ENCODE results near the gene SLC12A5.

DNA sequence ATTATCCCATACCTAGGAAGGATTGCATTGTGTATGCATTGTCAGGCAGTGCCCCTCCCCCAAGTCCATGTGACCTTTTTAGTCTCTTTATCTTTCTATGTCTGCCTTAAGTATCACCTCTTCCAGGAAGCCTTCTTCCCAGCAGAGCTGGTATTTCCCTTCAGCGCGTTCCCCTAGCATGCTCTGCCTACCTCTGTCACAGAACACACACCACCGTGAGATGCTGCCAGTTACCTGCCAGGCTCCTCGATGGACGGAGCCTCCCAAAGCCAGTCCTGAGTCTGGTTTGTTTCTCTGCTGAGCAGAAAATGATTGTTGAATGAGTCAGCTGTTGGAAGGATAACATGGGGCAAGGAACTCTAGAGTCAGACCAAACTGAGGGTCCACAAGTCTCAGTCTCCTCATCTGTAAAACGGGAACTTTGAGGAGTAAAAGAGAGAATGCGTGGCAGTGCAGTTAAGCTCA, 45.7 kb upstream of the SLC12A5 start:
- TF ChIP-seq, protein P1, sequence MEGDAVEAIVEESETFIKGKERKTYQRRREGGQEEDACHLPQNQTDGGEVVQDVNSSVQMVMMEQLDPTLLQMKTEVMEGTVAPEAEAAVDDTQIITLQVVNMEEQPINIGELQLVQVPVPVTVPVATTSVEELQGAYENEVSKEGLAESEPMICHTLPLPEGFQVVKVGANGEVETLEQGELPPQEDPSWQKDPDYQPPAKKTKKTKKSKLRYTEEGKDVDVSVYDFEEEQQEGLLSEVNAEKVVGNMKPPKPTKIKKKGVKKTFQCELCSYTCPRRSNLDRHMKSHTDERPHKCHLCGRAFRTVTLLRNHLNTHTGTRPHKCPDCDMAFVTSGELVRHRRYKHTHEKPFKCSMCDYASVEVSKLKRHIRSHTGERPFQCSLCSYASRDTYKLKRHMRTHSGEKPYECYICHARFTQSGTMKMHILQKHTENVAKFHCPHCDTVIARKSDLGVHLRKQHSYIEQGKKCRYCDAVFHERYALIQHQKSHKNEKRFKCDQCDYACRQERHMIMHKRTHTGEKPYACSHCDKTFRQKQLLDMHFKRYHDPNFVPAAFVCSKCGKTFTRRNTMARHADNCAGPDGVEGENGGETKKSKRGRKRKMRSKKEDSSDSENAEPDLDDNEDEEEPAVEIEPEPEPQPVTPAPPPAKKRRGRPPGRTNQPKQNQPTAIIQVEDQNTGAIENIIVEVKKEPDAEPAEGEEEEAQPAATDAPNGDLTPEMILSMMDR (tag by site-specific recombination; IDR thresholded peaks at IDR 0.05), result no peak
- no peak for TF ChIP-seq ZNF596 (tag by site-specific recombination; IDR thresholded peaks at IDR 0.05)
- no peak for TF ChIP-seq ZBTB7A (tag by site-specific recombination; IDR thresholded peaks at IDR 0.05; ENCODE audit: low read depth)
- no peak for TF ChIP-seq TCF7L2 (IDR thresholded peaks at IDR 0.05; ENCODE audit: borderline replicate concordance, low read depth, low read length)
- TF ChIP-seq ZNF785 (tag by site-specific recombination; IDR thresholded peaks at IDR 0.05), result no peak
- no peak for TF ChIP-seq ZNF670 (tag by site-specific recombination; IDR thresholded peaks at IDR 0.05; ENCODE audit: low read depth)
- no peak for TF ChIP-seq SETDB1 (IDR thresholded peaks at IDR 0.05; ENCODE audit: insufficient read length, low read length)
- TF ChIP-seq, protein P2, sequence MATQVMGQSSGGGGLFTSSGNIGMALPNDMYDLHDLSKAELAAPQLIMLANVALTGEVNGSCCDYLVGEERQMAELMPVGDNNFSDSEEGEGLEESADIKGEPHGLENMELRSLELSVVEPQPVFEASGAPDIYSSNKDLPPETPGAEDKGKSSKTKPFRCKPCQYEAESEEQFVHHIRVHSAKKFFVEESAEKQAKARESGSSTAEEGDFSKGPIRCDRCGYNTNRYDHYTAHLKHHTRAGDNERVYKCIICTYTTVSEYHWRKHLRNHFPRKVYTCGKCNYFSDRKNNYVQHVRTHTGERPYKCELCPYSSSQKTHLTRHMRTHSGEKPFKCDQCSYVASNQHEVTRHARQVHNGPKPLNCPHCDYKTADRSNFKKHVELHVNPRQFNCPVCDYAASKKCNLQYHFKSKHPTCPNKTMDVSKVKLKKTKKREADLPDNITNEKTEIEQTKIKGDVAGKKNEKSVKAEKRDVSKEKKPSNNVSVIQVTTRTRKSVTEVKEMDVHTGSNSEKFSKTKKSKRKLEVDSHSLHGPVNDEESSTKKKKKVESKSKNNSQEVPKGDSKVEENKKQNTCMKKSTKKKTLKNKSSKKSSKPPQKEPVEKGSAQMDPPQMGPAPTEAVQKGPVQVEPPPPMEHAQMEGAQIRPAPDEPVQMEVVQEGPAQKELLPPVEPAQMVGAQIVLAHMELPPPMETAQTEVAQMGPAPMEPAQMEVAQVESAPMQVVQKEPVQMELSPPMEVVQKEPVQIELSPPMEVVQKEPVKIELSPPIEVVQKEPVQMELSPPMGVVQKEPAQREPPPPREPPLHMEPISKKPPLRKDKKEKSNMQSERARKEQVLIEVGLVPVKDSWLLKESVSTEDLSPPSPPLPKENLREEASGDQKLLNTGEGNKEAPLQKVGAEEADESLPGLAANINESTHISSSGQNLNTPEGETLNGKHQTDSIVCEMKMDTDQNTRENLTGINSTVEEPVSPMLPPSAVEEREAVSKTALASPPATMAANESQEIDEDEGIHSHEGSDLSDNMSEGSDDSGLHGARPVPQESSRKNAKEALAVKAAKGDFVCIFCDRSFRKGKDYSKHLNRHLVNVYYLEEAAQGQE (tag by site-specific recombination; IDR thresholded peaks at IDR 0.05), result no peak
- no peak for TF ChIP-seq ZNF24 (tag by site-specific recombination; IDR thresholded peaks at IDR 0.05)
- TF ChIP-seq, protein P3, sequence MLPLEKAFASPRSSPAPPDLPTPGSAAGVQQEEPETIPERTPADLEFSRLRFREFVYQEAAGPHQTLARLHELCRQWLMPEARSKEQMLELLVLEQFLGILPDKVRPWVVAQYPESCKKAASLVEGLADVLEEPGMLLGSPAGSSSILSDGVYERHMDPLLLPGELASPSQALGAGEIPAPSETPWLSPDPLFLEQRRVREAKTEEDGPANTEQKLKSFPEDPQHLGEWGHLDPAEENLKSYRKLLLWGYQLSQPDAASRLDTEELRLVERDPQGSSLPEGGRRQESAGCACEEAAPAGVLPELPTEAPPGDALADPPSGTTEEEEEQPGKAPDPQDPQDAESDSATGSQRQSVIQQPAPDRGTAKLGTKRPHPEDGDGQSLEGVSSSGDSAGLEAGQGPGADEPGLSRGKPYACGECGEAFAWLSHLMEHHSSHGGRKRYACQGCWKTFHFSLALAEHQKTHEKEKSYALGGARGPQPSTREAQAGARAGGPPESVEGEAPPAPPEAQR (tag by site-specific recombination; IDR thresholded peaks at IDR 0.05), result no peak
- TF ChIP-seq HOXA7 (CRISPR knock-in tag; IDR thresholded peaks at IDR 0.05; ENCODE audit: borderline replicate concordance), result no peak
